HL-60 (cell line): ENCODE data around the gene SLK.

Source experiments
- DNase-seq, 2 experiments: peaks; one replicate each; pipeline ENCODE4 v3.0.0-alpha.2; 2010 to 2020; ENCODE audit warnings: low read depth in 1 of 2, low spot score in 1 of 2
- H3K27ac ChIP-seq: fragments of 250-450 bp; sonication (Bioruptor Pico); replicated peaks from 2 replicates; pipeline ENCODE4 v1.5.1; 2020; ENCODE audit warnings: mild to moderate bottlenecking, moderate library complexity
- H3K27me3 ChIP-seq: fragments of 250-450 bp; sonication (Bioruptor Pico); 2 replicates; pipeline ENCODE4 v1.5.1; 2021; ENCODE audit warnings: mild to moderate bottlenecking, moderate library complexity; ENCODE audit not compliant: insufficient read depth, poor library complexity, severe bottlenecking
- H3K4me3 ChIP-seq: replicated peaks from 2 replicates; pipeline ENCODE4 v1.5.1; 2011; ENCODE audit warnings: mild to moderate bottlenecking, control low read depth, low read length; ENCODE audit not compliant: insufficient read depth
- GABPA ChIP-seq: IDR thresholded peaks from 2 replicates; pipeline ENCODE4 v1.6.1; 2012; ENCODE audit warnings: low read depth
- POLR2AphosphoS5 ChIP-seq: IDR thresholded peaks from 2 replicates; pipeline ENCODE4 v1.6.1; 2012; ENCODE audit warnings: low read depth
- SPI1 ChIP-seq: IDR thresholded peaks from 2 replicates; pipeline ENCODE4 v1.6.1; 2012; ENCODE audit warnings: low read depth, mild to moderate bottlenecking, borderline replicate concordance
- TF ChIP-seq, protein P1 (sequence below): IDR thresholded peaks from one replicate; pipeline ENCODE4 v1.5.1; 2011; ENCODE audit warnings: low read length, control low read depth, inconsistent platforms; ENCODE audit not compliant: insufficient read depth
- TF ChIP-seq, protein P2 (sequence below): IDR thresholded peaks from 2 replicates; pipeline ENCODE4 v1.6.1; 2012; ENCODE audit warnings: low read depth; ENCODE audit not compliant: insufficient replicate concordance

SLK gene

DNA sequence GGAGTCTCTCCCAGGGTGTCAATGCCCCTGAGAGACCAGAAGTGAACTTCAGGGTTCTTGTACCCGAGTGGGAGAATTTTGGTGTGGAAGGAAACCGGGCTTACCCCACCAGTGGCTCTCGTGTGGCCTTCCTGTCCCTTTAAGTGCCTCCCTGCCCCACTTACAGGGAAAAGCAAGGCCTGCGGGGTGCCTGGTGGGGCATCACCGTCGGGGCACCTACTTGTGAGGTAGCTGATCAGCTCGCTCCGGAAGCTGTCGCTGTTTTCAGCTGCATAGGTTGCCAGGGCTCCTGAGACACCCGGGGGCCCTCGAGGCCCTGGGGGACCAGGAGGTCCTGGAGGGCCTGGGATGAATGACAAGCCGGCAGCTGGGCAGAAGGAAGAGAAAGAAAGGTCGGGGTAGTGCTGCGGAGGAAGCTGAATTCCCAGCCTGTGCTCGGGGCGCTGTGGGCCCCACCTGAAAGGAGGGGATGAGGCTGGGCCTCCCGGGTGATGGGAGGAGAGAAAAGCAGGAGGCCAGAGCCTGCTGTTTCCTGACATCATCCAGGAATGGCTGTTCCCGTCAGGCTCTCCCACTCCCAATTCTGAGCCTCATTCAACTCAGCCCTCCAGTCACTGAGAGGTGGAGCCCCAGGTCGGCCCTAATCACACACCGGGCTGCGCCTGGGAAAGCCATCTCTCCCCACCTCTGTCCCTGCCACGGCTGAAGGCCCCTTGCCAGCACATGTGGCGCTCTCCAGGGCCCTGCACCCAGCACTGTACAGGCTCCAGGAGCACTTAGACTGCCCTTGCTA lies 67.7 kb downstream of the SLK start:
- no peak for TF ChIP-seq SPI1
- TF ChIP-seq, protein P1, sequence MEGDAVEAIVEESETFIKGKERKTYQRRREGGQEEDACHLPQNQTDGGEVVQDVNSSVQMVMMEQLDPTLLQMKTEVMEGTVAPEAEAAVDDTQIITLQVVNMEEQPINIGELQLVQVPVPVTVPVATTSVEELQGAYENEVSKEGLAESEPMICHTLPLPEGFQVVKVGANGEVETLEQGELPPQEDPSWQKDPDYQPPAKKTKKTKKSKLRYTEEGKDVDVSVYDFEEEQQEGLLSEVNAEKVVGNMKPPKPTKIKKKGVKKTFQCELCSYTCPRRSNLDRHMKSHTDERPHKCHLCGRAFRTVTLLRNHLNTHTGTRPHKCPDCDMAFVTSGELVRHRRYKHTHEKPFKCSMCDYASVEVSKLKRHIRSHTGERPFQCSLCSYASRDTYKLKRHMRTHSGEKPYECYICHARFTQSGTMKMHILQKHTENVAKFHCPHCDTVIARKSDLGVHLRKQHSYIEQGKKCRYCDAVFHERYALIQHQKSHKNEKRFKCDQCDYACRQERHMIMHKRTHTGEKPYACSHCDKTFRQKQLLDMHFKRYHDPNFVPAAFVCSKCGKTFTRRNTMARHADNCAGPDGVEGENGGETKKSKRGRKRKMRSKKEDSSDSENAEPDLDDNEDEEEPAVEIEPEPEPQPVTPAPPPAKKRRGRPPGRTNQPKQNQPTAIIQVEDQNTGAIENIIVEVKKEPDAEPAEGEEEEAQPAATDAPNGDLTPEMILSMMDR = no peak
- TF ChIP-seq, protein P2, sequence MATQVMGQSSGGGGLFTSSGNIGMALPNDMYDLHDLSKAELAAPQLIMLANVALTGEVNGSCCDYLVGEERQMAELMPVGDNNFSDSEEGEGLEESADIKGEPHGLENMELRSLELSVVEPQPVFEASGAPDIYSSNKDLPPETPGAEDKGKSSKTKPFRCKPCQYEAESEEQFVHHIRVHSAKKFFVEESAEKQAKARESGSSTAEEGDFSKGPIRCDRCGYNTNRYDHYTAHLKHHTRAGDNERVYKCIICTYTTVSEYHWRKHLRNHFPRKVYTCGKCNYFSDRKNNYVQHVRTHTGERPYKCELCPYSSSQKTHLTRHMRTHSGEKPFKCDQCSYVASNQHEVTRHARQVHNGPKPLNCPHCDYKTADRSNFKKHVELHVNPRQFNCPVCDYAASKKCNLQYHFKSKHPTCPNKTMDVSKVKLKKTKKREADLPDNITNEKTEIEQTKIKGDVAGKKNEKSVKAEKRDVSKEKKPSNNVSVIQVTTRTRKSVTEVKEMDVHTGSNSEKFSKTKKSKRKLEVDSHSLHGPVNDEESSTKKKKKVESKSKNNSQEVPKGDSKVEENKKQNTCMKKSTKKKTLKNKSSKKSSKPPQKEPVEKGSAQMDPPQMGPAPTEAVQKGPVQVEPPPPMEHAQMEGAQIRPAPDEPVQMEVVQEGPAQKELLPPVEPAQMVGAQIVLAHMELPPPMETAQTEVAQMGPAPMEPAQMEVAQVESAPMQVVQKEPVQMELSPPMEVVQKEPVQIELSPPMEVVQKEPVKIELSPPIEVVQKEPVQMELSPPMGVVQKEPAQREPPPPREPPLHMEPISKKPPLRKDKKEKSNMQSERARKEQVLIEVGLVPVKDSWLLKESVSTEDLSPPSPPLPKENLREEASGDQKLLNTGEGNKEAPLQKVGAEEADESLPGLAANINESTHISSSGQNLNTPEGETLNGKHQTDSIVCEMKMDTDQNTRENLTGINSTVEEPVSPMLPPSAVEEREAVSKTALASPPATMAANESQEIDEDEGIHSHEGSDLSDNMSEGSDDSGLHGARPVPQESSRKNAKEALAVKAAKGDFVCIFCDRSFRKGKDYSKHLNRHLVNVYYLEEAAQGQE = no peak
- TF ChIP-seq POLR2AphosphoS5 = no peak
- TF ChIP-seq GABPA = no peak
- Histone ChIP-seq H3K27ac (peak overlapping the region; percentile 94), H3K4me3 (no peak overlapping the region), H3K27me3 (no peaks in the 10 kb centered on the region)
- no peak for DNase-seq

DNA sequence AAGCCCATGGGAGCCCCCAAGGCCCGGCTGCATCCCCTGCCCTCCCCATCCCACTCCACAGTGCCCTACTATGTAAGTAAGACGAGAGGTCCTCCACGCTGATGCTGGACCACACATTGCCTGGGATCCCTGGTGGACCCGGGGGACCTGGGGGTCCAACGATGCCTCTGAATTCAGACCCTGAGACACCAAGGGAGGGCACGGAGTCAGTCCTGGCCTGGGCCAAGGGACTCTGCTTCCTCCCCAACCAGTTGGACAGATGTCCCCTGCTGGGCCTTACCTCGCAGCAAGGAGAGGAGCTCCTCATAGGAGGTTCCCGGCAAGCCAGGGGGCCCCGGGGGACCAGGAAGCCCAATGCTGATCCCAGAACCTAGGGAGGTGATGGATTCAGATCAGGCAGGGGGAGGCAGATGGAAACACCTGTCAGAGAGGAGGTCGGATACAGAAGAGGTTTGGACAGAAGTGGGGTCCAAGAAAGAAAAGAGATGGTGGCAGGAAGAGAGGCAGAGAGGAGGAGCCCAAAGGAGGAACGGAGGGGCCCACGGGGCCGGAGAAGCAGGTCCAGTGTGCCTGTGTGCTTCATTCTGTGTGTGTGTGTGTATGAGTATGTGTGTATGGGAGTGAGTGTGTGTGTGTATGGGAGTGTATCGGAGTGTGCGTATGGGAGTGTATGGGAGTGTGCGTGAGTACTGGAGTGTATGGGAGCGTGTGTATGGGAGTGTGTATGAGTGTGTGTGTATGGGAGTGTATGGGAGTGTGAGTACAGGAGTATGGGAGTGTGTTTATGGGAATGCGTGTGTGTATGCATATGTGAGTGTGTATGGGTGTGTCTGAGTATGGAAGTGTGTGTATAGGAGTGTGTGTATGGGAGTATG lies 68.5 kb downstream of the SLK start:
- Histone ChIP-seq H3K4me3 (no peak overlapping the region), H3K27ac (peak overlapping the region; percentile 94), H3K27me3 (no peaks in the 10 kb centered on the region)
- no peak for TF ChIP-seq SPI1
- TF ChIP-seq, protein P2 = no peak
- TF ChIP-seq GABPA = no peak
- no peak for DNase-seq

DNA sequence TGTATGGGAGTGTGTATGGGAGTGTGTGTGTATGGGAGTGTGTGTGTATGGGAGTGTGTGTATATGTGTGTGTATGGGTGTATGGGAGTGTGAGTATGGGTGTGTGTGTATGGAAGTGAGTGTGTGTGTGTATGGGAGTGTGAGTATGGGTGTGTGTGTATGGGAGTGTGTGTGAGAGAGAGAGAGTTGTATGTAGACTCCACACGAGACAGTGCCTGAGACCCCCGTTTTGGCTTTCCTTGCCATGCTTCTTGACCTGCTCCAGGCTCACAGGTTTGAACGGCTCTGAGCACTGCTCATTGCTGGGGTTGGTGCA lies 69.1 kb downstream of the SLK start:
- Histone ChIP-seq H3K4me3 (no peak overlapping the region), H3K27me3 (no peaks in the 10 kb centered on the region), H3K27ac (no peak overlapping the region)
- DNase-seq = no peak
- no peak for TF ChIP-seq POLR2AphosphoS5
- no peak for TF ChIP-seq GABPA
- TF ChIP-seq SPI1 = no peak
- TF ChIP-seq, protein P2 = no peak
- TF ChIP-seq, protein P1 = no peak
